Stomach (tissue), 9 donors: ENCODE results near the gene CHST9. TPM values are rescaled to one million over a fixed set of nuclear protein-coding genes. Genes with fewer than 3 reads are reported as not detected.
A peak's percentile ranks its signal among the peaks of the same experiment; 100 is the strongest.

Source experiments
- DNase-seq, 2 donors: peaks; one replicate each; pipeline versions ENCODE4 v3.0.0 to v3.0.0-alpha.2; 2013 to 2019
- H3K27ac ChIP-seq, 5 donors: fragments of 200-600 bp in 4 of 5; sonication (generic) in 4 of 5; one replicate each; pipeline ENCODE4 v1.5.1; 2013 to 2019; ENCODE audit warnings: mild to moderate bottlenecking in 1 of 5, moderate library complexity in 1 of 5
- H3K27me3 ChIP-seq, 3 donors: fragments of 200-600 bp; sonication (generic); one replicate each; pipeline ENCODE4 v1.5.1; 2017 to 2019; ENCODE audit warnings: mixed run types in 1 of 3
- H3K36me3 ChIP-seq, 4 donors: fragments of 200-600 bp; sonication (generic); 1 replicate in 3 of 4; 2 replicates in 1 of 4; pipeline ENCODE4 v1.5.1; 2016 to 2019
- H3K4me1 ChIP-seq, 4 donors: fragments of 200-600 bp; sonication (generic); one replicate each; pipeline ENCODE4 v1.5.1; 2016 to 2019
- H3K4me3 ChIP-seq, 4 donors: fragments of 200-600 bp; sonication (generic) in 3 of 4; one replicate each; pipeline ENCODE4 v1.5.1; 2016 to 2019; ENCODE audit warnings: mild to moderate bottlenecking in 1 of 4
- H3K9me3 ChIP-seq, 4 donors: fragments of 200-600 bp; sonication (generic); one replicate each; pipeline ENCODE4 v1.5.1; 2016 to 2019
- CTCF ChIP-seq, 7 experiments: fragments of 450-650 bp in 4 of 7; fragments of 200-600 bp in 3 of 7; sonication (generic) in 3 of 7; IDR thresholded peaks; one replicate each; pipeline ENCODE4 v1.5.1; 2016 to 2019; ENCODE audit warnings: antibody characterized with exemption in 7 of 7, control low read depth in 2 of 7, mild to moderate bottlenecking in 1 of 7
- EP300 ChIP-seq: sonication (generic); formaldehyde crosslinking; IDR thresholded peaks from one replicate; pipeline ENCODE4 v1.6.1; 2017; ENCODE audit warnings: antibody characterized with exemption
- POLR2A ChIP-seq, 4 donors: fragments of 450-650 bp; IDR thresholded peaks; one replicate each; pipeline ENCODE4 v1.6.1; 2016; ENCODE audit warnings: antibody characterized with exemption in 4 of 4, control low read depth in 2 of 4, mild to moderate bottlenecking in 1 of 4, moderate library complexity in 1 of 4
- POLR2AphosphoS5 ChIP-seq, 3 donors: sonication (generic); formaldehyde crosslinking; IDR thresholded peaks; one replicate each; pipeline ENCODE4 v1.6.1; 2016; ENCODE audit warnings: antibody characterized with exemption in 3 of 3
- WGBS, 5 donors: extraction: QIAGEN DNeasy Blood & Tissue Kit in 3 of 5; methylation state at CpG; one replicate each; pipeline versions ENCODE4 v1.1.5 to v1.1.7; 2013 to 2018; 5-methylcytosine and 5-hydroxymethylcytosine counted together
- intact Hi-C: fragments of 100-400 bp; cut with DNase I; formaldehyde crosslinking; loops from one replicate; pipeline ENCODE4 v1.15.1; 2023; ENCODE audit warnings: low total_unique reads
- polyA plus RNA-seq, 3 donors: library from polyadenylated mRNA; stranded (reverse); fragments of 200-250 nt; gene quantifications; one replicate each; pipeline ENCODE4 v1.2.3, GENCODE V29; 2013
- total RNA-seq, 5 donors: library from RNA; depleted of rRNA; stranded (reverse); fragments of >200 nt; gene quantifications; one replicate each; pipeline versions ENCODE4 v1.1.0 to v1.2.3, GENCODE V29; 2014 to 2016
- donor health status: healthy with polysubstance abuse.
- donor health status: Bipolar disorder and iron deficiency.
- donor health status: healthy.

The CHST9 gene
- total and polyA plus RNA-seq, 8 donors = 0.29 to 2.2 (median 1.1) TPM; not detected in 2

- no peak for DNase-seq
- Histone ChIP-seq H3K27me3 (no peaks in the 10 kb centered on the region), H3K36me3 (no peaks in the 10 kb centered on the region), H3K9me3 (no peaks in the 10 kb centered on the region), H3K4me1 (no peaks in the 10 kb centered on the region), H3K27ac (no peak overlapping the region), H3K4me3 (no peak overlapping the region)
- intact Hi-C loops = no loop called here
- WGBS, 5 donors = 74 to 94% (median 90%) methylated on average over 3 of the region's 3 CpGs
- no peak for TF ChIP-seq POLR2AphosphoS5 (IDR thresholded peaks at IDR 0.05)
- TF ChIP-seq POLR2A (IDR thresholded peaks at IDR 0.05) = no peak
- TF ChIP-seq CTCF (IDR thresholded peaks at IDR 0.05) = no peak
- no peak for TF ChIP-seq EP300
These were observed 120.4 kb downstream of the CHST9 start for GRCh38 chr18:27064673-27065072.

- Histone ChIP-seq H3K4me3 (no peak overlapping the region), H3K27me3 (no peaks in the 10 kb centered on the region), H3K9me3 (no peaks in the 10 kb centered on the region), H3K27ac (no peak overlapping the region), H3K4me1 (peaks cover 0 to 4% (median under 1%) of the 10 kb centered on the region in 4 donors), H3K36me3 (no peaks in the 10 kb centered on the region)
- WGBS, 5 donors = 78 to 96% (median 83%) methylated on average over 2 of the region's 2 CpGs
- TF ChIP-seq CTCF (IDR thresholded peaks at IDR 0.05) (no peak), POLR2A (IDR thresholded peaks at IDR 0.05) (no peak), POLR2AphosphoS5 (IDR thresholded peaks at IDR 0.05) (no peak), EP300 (no peak)
- intact Hi-C loops = no loop called here
- DNase-seq = no peak
These were observed 122.3 kb downstream of the CHST9 start for GRCh38 chr18:27062802-27063201.

- Histone ChIP-seq H3K36me3 (no peaks in the 10 kb centered on the region), H3K9me3 (no peaks in the 10 kb centered on the region), H3K4me1 (peaks cover 0 to 11% (median 4%) of the 10 kb centered on the region in 4 donors), H3K4me3 (no peak overlapping the region), H3K27me3 (no peaks in the 10 kb centered on the region), H3K27ac (no peak overlapping the region)
- no peak for DNase-seq
- intact Hi-C loops = no loop called here
- TF ChIP-seq EP300 = no peak
- TF ChIP-seq CTCF (IDR thresholded peaks at IDR 0.05) = no peak
- no peak for TF ChIP-seq POLR2A (IDR thresholded peaks at IDR 0.05)
- TF ChIP-seq POLR2AphosphoS5 (IDR thresholded peaks at IDR 0.05) = no peak
- WGBS, 5 donors = 80 to 90% (median 83%) methylated on average over 7 of the region's 7 CpGs
These were observed 123.5 kb downstream of the CHST9 start for GRCh38 chr18:27061488-27062095.

DNA sequence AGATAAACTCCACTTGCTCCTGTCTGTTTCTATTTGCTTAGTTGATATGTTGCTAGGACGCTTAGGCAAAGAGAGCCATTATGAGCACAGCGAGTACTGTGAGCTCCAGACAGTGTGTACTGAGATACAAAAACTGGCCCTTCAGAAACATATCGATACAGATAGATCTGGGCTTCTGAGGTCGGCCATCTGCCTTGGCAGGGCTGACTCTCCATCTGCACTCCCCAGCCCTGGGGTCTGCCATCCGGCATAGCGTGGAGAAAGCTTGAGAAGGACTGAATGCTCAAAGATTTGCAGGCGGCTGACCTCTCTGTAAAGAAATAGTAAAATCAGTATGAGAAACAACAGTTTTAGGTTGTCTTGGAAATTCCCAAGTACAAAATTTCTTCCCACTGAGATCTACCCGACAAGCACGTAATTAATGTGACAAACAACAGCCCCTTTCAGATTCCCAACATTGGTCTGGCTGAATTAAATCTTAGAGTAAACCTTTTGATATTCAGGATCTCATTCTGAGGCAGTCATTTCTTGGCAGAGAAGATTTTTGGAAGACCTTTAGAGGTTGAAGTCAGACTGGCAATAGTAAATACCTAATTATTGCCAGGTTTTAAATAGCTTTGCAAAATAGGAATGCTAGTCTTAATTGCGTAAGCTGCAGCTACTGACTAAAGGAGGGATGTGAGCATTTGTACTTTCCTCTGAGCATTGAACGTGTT, 127.4 kb downstream of the CHST9 start:
- H3K27ac ChIP-seq = peak overlapping the region in 2 of 5 donors; percentile 24 to 70
- peaks cover 0 to 11% (median 4%) of the 10 kb centered on the region in 4 donors for H3K4me1 ChIP-seq
- no peak overlapping the region for H3K4me3 ChIP-seq
- DNase-seq = peak in 1 of 2 donors; percentile 60
- 45 to 65% (median 53%) methylated on average over 11 of the region's 11 CpGs for WGBS, 5 donors
- intact Hi-C loops = no loop called here
- TF ChIP-seq POLR2A (IDR thresholded peaks at IDR 0.05) (no peak), POLR2AphosphoS5 (IDR thresholded peaks at IDR 0.05) (peak in 1 of 3 donors; percentile 64)
- no peaks in the 10 kb centered on the region for H3K27me3 ChIP-seq
- H3K9me3 ChIP-seq = no peaks in the 10 kb centered on the region
- no peaks in the 10 kb centered on the region for H3K36me3 ChIP-seq

GRCh38 chr18:27054926-27055325, 130.2 kb downstream of the CHST9 start:
- WGBS, 5 donors = 66 to 80% (median 75%) methylated on average over 3 of the region's 3 CpGs

More at GRCh38 chr18:27054926-27055325, 130.2 kb downstream of the CHST9 start:
- no peaks in the 10 kb centered on the region for H3K36me3 ChIP-seq
- no peak for DNase-seq
- H3K27me3 ChIP-seq = no peaks in the 10 kb centered on the region
- no peak overlapping the region for H3K4me3 ChIP-seq
- intact Hi-C loops = no loop called here
- peaks cover 0 to 11% (median 4%) of the 10 kb centered on the region in 4 donors for H3K4me1 ChIP-seq
- H3K9me3 ChIP-seq = no peaks in the 10 kb centered on the region
- H3K27ac ChIP-seq = no peak overlapping the region
- TF ChIP-seq POLR2AphosphoS5 (IDR thresholded peaks at IDR 0.05) = no peak
- TF ChIP-seq EP300 = no peak
- no peak for TF ChIP-seq POLR2A (IDR thresholded peaks at IDR 0.05)
- no peak for TF ChIP-seq CTCF (IDR thresholded peaks at IDR 0.05)
